Non-pigmented ciliary epithelial cell (primary cell): Measurements from ENCODE around the gene CCDC40.
"Not testable (repeated sequence)": the region's sequence is repeated elsewhere in the genome, so short reads cannot be mapped to it uniquely, and the experiment has no call there.

Source experiments
- DNase-seq: peaks from one replicate; pipeline ENCODE4 v3.0.0-alpha.2; 2010; ENCODE audit warnings: low read depth

CCDC40 gene

DNA sequence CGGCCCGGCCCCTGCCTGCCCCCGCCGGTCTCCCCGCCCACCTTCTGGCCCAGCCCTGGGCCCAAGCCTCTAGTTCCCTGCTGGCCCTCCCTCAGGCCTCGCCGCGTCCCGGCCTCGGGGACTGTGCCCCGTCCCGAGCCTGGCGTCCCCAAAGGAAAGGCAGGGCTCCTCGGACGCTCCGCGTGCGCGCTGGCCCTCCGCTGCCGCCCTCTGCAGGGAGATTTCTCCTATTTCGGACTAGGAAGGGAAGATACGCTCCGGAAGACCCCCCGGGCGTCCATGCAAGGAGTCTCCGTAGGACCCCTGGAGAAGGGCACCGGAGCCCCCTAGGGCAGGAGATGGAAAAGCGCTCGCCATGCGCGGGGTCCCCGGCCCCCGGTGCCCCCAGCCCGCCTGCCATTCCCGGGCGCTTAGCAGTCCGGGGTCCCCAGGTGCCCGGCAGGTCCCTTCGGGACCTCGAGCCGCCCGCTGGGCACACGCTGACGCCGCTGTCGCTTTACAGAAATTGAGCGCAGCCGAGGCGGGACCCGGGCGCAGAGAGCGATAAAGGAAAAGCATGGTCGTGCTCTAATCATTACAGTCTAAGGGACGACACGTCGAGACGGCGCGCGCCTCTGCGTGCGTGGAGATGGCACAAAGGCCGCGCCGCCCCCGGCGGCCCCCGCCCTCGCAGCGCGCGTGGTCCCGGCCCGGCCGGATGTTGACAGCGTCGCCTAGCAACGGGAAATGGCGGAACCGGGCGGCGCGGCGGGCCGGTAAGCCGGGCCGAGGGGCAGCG, at the start of gene CCDC40:
CCDC40 (plus strand) TSS at position 706 of the 778 bp plus-strand sequence; CDS start at position 727, 21 bp downstream.
- no peak for DNase-seq

- DNase-seq: no peak
Measured at GRCh38 chr17:79987187-79987934, 49.1 kb upstream of the CCDC40 start.

DNA sequence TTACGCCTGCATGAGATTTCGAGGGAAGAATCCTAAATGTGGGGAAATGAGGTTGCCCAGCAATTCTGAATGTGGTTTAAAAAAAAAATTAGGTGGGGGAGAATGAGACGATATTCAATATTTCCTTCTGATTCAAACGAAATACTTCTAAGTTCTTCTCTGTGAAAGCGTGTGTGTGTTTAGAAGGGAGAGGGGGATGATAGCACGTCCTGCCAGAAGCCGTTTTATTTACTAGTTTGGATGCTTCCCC, 48.6 kb upstream of the CCDC40 start:
- no peak for DNase-seq

DNA sequence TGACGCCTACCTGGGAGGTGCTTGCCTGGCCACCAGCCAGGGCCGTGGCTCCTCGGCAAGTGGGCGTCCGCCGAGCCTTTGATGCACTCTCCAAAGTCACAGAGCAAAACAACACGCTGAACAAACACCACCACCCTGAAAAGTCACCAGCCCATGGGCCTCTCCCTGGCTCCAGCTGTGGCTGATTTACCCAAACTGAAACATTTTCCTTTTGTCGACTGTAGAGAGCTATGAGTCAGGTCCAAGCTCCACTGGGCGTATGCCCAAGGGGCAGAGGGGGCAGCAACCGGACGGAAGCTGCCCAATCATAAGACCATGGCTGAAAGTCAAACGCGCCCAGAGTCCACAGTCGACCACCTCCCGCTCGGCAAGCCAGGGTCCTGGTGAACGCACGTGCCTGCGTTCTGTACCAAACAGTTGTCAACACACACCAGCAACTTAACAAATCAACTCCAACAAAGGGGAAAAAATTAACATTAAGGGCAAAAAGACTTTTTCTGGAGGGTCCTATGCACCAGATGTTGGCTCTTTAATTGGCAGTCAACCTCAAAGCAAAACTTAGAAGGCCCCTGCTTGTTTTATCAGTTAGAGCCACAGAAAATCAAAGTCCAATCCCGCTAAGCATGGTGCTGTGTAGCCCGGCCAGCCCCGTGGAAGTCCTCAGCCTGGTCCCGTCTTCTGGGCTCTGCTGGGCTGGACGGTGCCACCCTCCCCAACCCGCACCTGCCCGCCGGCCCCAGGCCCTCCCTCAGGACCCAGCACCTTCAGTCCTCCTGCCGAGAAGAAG, 48.1 kb upstream of the CCDC40 start:
- DNase-seq: no peak

DNA sequence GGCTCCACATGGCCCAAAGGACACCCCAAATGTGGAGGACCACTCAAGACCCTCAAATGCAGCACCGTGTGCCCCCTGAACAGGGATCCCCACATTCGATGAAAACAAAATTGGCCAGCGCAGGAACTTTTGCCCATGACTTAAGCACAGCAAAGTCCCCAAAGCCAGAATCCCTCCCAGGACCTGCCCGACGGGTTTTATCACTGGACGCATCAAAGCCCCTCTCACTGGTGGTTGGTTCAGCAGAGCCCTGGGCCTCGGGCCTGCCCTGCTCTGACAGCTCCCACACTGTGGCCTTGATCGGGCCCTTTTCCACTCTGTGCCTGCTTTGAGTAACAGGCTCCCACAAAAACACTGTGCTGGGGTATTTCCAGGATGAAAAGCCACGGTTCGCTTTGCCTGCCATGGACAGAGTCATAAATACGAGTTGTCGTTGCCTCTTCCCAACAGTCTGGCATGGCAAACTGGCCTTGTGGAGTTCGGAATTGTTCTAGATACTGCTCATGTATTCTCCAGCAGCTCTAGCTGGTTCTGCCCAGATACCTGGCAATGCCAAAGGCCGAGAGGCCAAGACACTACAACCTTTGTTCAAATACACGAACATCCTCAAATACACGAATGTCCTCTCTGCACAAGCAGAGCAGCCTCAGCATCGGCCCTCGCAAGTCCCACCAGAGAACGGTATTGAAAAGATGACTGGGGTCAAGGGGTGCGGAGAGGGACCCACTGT, 47.2 kb upstream of the CCDC40 start:
- DNase-seq: no peak

DNA sequence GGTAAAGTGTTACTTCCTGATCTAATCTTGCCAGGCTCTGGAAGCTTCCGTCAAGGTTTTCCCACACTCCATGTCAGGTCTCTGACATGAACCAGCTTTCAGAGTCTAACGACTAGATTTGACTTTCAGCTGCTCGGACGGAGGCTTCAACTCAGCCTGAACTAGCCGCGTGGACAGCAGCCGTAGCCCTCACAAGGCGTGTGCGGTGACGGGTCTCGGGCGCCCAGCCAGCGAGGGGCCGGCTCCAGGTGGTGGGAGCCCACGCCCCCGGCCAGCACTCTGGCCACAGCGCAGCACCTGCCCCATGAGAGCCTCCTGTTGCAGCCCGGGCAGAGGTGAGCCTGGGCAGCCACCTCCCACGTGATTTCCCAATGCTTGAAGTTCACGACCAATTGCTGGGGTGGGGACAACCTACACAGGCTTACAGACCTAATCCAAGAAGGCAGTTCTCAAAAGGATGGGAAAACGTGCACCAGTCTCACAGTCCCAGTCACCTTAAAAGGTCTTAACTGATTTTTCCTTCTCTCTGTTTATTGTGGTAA, 46.3 kb upstream of the CCDC40 start:
- DNase-seq: no peak

GRCh38 chr17:79990704-79991103, 45.7 kb upstream of the CCDC40 start:
- no peak for DNase-seq

DNA sequence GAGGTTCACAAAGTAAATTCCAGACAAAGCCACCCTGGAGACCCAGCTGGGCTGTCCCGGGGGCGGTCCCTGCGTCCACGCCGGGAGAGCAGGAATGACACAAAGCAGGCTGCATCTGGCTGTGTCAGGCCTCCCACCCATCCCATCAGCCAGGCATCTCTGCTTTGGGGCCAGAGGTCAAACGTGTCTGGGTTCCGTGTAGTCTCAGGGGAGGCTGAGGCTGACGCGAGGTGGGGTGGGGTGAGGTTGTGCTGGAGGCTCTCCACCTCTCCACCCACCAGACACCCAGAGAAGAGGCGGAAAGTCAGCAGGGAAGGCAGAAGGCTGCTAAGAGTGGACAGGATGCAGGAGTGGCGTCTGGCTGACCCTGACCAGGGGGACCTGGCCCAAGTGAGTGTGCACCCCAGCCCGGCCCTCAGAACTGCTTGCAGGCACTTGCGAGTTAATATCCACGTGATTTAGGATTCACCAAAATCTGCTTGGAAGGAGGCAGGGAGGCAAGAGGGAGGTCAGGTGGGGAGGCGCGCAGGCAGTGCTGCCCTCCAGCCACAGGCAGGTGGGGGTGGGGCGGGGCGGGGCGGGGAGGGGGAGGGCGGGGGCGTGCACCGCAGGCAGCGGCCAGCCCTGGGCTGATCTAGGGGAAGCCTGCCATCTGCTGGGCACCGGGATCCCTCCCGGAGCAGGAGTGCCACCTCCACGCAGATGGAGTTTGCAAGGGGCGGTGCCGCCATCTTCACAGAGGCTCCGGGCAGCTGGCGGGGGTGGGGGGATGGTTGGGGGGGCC, 45.1 kb upstream of the CCDC40 start:
- peak; percentile 24 for DNase-seq

GRCh38 chr17:79991924-79992648, 44.4 kb upstream of the CCDC40 start:
- no peak for DNase-seq

DNA sequence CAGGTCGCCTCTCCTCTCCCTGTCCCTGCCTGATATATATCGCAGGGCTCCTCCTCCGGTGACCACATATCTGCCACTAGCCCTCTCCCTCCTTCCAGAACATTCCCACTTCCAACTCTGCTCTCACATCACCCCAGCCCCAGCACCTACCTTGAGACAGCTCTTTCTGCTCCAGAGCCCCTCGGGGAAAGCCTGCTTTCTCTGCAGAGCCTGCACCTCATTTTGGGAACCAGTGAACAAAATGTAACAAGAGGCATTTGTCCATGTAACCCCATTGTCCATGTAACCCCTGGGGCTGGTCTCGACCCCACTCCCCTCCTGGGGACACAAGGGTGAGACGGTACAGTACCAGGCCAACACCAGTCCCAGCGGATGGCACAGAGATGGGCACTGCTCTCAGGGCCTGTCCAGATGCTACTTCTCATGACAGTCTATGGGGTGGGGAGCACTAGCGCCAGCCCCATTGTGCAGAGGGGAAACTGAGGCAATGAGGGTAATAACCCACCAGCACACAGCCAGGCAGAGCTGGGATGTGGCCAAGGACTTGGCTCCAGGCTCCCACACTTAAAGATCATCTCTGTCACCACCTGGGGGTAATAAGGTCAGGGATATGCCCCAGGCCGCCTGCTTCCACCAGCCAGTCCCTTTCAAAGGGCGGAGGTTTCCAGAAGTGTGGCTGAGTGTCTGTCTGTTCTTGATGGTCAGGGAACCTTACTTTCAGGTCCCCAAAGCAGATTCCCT, 43.6 kb upstream of the CCDC40 start:
- no peak for DNase-seq

DNA sequence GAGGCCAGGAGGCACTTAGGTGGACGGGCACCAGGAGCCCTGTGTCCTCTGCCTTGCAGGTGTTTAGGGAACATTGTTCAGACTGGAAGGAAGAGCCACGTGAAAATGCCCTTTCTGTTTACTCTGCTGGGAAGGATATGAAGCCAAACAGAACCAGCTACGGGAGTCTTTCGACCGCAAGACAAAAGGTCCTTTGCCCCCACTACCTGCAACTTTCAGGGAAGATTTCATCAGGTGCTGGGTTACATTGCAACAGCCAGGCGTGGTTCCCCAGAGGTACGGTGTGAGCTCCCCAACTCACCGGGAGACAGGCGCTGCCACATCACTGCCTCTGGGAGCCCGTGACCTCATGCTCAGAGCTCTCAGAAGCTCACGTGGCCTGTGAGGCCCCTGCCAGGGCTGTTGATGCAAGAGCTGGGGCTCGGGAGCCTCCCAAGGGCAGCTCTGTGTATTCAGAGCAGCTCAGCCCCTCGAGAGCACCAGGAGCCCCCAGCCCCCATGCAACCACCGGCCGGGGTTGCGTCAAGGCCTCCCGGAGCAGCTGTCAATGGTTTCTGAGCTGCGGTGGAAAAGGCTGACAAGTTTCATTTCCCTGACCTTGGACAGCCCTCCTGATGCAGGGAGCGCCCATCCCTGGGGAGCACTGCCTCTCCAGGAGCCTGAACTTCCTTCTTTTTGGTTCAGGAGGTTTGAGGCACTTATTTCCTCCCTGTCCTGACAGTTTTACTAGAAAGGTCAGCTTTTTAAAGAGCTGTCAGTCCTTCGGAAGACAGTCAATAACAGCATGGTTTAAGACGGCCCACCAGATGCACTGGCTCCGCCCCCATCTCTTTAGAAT, 42.8 kb upstream of the CCDC40 start:
- DNase-seq: peak; percentile 59

DNA sequence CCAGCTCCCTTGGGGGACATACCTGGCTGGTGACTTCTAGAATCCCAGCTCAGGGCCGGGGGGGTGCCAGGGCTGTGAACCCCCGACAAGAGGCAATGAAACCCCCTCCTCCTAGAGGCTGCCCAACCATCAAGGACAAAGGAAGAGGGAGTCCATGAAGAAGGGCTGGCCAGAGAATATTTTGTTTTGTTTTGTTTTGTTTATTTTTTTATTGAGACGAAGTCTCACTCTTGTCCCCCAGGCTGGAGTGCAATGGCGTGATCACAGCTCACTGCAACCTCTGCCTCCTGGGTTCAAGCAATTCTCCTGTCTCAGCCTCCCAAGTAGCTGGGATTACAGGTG, 42.2 kb upstream of the CCDC40 start:
- DNase-seq: not testable (repeated sequence)

GRCh38 chr17:79994602-79995001, 41.8 kb upstream of the CCDC40 start:
- DNase-seq: no peak

DNA sequence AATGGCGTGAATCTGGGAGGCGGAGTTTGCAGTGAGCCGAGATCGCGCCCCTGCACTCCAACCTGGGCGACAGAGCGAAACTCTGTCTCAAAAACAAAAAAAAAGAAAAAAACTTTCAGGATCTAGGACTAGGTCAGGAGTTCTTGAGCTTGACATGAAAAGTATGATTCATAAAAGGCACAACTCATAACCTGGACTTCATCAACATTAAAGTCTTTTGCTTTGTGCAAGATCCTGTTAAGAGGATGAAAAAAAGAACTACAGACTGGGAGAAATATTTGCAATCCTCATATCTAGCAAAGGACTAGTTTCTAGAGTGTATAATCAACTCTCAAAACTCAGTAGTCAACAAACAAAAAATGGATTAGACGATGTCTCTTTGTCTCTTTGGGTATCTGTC, 40.7 kb upstream of the CCDC40 start:
- no peak for DNase-seq

- no peak for DNase-seq
Measured at GRCh38 chr17:79996291-79996690, 40.2 kb upstream of the CCDC40 start.

DNA sequence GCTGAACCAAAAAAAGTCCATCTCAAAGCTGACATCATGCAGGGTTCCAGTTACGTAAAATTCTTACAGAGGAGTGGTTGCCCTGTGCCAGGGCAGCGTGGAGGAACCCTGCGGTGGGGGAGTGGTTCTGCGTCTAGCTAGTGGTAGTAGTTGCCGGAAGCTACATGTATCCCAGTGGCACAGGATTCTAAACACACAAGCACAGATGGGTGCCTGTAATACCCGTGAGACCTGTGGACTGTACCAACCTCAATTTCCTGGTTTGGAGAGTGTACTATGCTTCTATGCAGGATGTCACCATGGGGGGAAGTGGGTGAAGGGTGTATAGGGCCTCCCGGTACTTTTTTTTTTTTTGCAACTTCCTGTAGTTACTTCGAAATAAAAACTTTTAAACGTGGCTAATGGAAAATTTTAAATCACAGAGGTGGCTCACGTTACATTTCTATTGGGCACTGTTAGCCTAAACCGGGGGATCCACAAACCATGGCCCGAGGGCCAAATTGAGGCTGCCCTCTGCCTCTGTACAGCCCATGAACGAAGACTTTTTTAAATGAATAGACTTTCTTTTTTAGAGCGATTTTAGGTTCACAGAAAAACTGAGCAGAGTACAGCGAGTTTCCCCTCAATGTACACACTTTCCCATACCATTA, 39.3 kb upstream of the CCDC40 start:
- DNase-seq: no peak

GRCh38 chr17:80000136-80000535, 36.3 kb upstream of the CCDC40 start:
- no peak for DNase-seq

- DNase-seq: no peak
Measured at GRCh38 chr17:80000981-80001775, 35.3 kb upstream of the CCDC40 start.
